ENCODE data around the gene SNCAIP.

Gene SNCAIP

GRCh38 chr5:122311961-122312590, at the start of gene SNCAIP:
Gene SNCAIP (plus strand): TSS chr5:122312237. CDS start chr5:122391135, 78,898 bp downstream.
- peak within 1 kb of the TSS; percentile 85 for H3K4me3 ChIP-seq (ENCODE audit: low read depth, low read length)
- no peak for TF ChIP-seq CTCF (IDR thresholded peaks at IDR 0.05; ENCODE audit: low read depth, low read length)

GRCh38 chr5:122263352-122264030, 48.5 kb upstream of the SNCAIP start:
- no peak for TF ChIP-seq CTCF (IDR thresholded peaks at IDR 0.05; ENCODE audit: low read depth, low read length)
- H3K4me3 ChIP-seq (ENCODE audit: low read depth, low read length): no peak overlapping the region

GRCh38 chr5:122264610-122265009, 47.4 kb upstream of the SNCAIP start:
- H3K4me3 ChIP-seq (ENCODE audit: low read depth, low read length): no peak overlapping the region
- no peak for TF ChIP-seq CTCF (IDR thresholded peaks at IDR 0.05; ENCODE audit: low read depth, low read length)

- H3K4me3 ChIP-seq (ENCODE audit: low read depth, low read length): no peak overlapping the region
- TF ChIP-seq CTCF (IDR thresholded peaks at IDR 0.05; ENCODE audit: low read depth, low read length): no peak
Measured at GRCh38 chr5:122267185-122267584, 44.9 kb upstream of the SNCAIP start.

- H3K4me3 ChIP-seq (ENCODE audit: low read depth, low read length): no peak overlapping the region
- no peak for TF ChIP-seq CTCF (IDR thresholded peaks at IDR 0.05; ENCODE audit: low read depth, low read length)
Measured at GRCh38 chr5:122273696-122274095, 38.3 kb upstream of the SNCAIP start.

- TF ChIP-seq CTCF (IDR thresholded peaks at IDR 0.05; ENCODE audit: low read depth, low read length): no peak
- H3K4me3 ChIP-seq (ENCODE audit: low read depth, low read length): no peak overlapping the region
Measured at GRCh38 chr5:122283592-122283991, 28.4 kb upstream of the SNCAIP start.

GRCh38 chr5:122286541-122286940, 25.5 kb upstream of the SNCAIP start:
- no peak for TF ChIP-seq CTCF (IDR thresholded peaks at IDR 0.05; ENCODE audit: low read depth, low read length)
- H3K4me3 ChIP-seq (ENCODE audit: low read depth, low read length): no peak overlapping the region

Data from WI38 (cell line).